G401 (cell line): Measurements from ENCODE around the gene PRUNE1. TPM values are rescaled to one million over a fixed set of nuclear protein-coding genes. Genes with fewer than 3 reads are reported as not detected.

Experiments used
- DNase-seq: peaks from one replicate; pipeline ENCODE4 v3.0.0-alpha.2; 2015; ENCODE audit warnings: low spot score
- in situ Hi-C: cut with HindIII; loops from 2 replicates; pipeline ENCODE4 v1.10.0; 2016; ENCODE audit warnings: low sequenced_read_pairs, mixed read lengths
- total RNA-seq: library from RNA; depleted of rRNA; stranded (reverse); fragments of >200 nt; shearing (Covaris generic); gene quantifications from 2 replicates; pipeline ENCODE4 v1.2.3, GENCODE V29; 2014

The PRUNE1 gene
- total RNA-seq, 1 experiment from 2014 or later = 12.0 TPM

GRCh38 chr1:151002051-151002450 is 6.2 kb upstream of the PRUNE1 start:
- in situ Hi-C loops = no loop called here
- no peak for DNase-seq

DNA sequence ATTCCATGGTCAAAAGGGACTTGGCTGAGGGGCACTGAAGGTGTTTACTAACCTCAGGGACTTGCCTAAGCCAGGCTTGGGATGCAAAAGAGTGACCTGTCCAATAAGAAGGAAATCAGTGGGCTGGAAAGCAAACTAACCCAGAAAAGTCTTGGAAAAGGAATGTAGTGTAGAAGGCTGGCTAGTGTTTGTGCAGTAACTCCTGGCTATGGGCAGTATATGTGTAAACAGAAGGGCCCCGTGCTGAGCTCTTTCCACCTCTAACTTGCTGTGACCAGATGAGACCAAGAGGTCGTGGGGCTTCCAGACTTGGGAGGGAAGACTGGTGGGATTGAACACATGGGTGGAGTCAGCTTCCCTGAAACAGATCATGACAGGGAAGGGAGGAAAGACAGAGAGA is 5.6 kb upstream of the PRUNE1 start:
- DNase-seq = no peak
- in situ Hi-C loops = no loop called here

- in situ Hi-C loops = no loop called here
- no peak for DNase-seq
Measured at GRCh38 chr1:151003180-151003579, 5.1 kb upstream of the PRUNE1 start.

DNA sequence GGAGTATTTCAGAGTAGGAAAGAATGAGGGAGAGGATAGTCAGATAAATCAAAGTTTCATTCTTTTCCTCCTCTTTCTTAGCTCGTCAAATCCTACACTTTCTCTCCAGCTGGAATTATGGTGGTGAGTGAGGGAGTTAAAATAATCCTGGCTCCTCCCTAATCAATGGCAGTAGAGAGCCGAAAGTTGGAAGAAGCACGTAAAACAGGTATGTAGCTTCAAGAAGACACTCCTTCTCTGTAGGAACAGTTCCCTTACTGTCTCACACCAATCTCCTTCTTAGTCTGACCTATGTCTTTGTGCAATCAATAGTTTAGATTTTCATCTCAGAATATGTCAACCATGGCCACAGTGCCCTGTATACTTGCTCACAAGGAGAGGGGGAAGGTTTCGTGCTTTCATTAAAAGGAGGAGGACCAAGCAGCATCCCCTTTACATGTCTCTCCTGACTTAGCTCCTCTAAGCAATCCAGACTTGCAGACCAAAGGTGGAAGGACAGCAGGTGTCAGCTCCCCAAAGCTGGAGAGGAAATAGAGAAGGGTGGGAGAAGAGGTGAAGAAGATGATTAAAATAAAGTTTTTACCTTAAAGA is 2.4 kb upstream of the PRUNE1 start:
- in situ Hi-C loops = no loop called here
- peak; percentile 64 for DNase-seq

- in situ Hi-C loops = no loop called here
- DNase-seq = peak; percentile 95
Measured at GRCh38 chr1:151006327-151007052, 1.8 kb upstream of the PRUNE1 start, which contains the start of gene MINDY1. Gene MINDY1, minus strand, starts transcription at chr1:151006902. Its CDS starts 4,285 bp downstream, at chr1:151002617.

DNA sequence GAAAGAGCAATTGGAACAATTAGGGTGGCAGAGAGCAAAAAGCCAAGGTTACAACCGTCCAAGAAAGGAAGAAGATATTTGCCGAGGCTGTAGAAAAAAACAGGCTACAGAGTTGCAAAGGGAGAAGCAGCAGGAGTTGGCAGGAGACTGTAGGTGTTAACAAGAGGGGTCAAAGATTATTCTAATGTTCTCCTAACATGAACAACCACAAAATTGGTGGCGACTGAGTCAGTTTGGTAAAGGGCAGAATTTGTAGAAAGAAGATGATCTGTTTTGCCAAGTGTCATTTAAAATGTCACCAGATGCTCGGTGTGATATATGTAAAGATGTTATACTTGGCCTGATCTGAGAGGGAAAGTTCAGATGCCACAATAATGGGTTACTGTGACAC is 401 bp upstream of the PRUNE1 start:
- DNase-seq = no peak
- in situ Hi-C loops = no loop called here

DNA sequence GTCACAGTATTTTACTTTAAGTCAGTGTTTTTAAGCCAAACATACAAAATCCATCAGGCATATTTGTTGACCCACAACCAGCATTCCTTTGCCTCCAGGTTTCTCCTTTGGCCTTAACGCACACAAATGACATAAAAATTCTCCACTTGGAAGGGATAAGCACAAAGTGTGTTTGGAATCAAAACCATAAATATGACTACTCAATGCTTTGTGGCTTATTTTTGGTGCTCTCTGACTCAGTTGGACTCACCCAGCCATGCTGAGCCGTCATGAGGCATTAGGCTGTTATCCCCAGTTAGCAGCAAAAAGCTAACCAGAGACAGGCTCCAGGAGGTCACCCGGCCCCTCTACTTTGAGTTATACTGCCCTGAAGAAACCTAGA is 948 bp downstream of the PRUNE1 start:
- in situ Hi-C loops = no loop called here
- DNase-seq = no peak

DNA sequence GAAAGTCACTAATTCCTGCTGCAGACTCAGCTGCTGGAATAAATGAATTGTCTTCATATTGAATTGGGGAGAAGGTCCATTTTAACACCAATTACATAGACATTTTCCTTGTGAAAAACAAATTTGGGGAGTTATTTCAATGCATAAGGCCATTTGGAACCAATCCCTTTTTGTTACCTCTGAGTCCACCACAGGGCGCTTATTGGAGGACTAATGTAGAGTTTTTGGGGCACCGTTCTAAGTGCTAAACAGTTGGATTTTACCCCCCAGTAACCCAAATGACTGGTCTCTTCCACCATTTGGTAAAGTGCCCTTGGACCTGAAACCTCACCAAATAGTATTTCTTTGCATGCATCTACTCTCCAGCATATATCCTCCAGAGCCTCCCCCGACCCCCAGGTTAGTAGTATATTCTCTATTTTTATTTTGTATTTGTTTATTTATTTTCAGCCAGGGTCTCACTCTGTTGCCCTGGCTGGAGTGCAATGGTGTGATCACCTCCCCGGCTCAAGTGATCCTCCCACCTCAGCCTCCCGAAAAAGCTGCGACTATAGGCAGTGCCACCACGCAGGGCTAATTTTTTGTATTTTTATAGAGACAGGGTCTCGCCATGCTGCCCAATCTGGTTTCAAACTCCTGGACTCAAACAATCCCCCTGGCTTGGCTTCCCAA is 1.6 kb downstream of the PRUNE1 start:
- no peak for DNase-seq
- in situ Hi-C loops = no loop called here

- DNase-seq = no peak
- in situ Hi-C loops = no loop called here
Measured at GRCh38 chr1:151010346-151010726, 2.1 kb downstream of the PRUNE1 start.

GRCh38 chr1:151011154-151011850 is 3.1 kb downstream of the PRUNE1 start:
- in situ Hi-C loops = no loop called here
- no peak for DNase-seq

- in situ Hi-C loops = no loop called here
- DNase-seq = no peak
Measured at GRCh38 chr1:151012684-151013471, 4.6 kb downstream of the PRUNE1 start.

GRCh38 chr1:151013518-151013917 is 5.3 kb downstream of the PRUNE1 start:
- no peak for DNase-seq
- in situ Hi-C loops = no loop called here

GRCh38 chr1:151024540-151025146 is 16.4 kb downstream of the PRUNE1 start:
- DNase-seq = peak; percentile 86
- in situ Hi-C loops = no loop called here

GRCh38 chr1:151026460-151026859 is 18.2 kb downstream of the PRUNE1 start:
- DNase-seq = no peak
- in situ Hi-C loops = no loop called here

GRCh38 chr1:151032164-151032563 is 23.9 kb downstream of the PRUNE1 start:
- no peak for DNase-seq
- in situ Hi-C loops = no loop called here

GRCh38 chr1:151035167-151035566 is 26.9 kb downstream of the PRUNE1 start:
- DNase-seq = no peak
- in situ Hi-C loops = no loop called here

DNA sequence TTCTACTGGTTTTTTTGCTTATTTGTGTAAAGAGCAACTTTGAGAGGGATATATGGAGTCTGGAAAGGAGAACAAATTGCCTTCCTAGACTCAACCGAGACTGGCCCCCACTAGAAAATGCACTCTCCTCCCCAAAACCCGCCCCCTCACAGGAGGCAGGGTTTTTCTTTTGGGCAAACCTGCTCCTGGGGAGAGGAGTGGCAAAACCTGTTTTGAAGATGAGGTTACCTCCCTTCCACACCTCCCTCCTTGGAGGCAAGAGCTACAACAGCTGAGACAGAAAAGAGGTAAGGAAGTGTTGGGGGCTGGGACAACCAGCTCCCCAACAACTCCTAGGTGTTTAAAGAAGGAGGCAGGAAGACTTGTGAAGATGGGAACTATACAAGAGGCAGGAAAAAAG is 28.1 kb downstream of the PRUNE1 start, which contains the start of gene BNIPL:
TSS of gene BNIPL (plus strand) at position 231 of the 400 bp plus-strand sequence. CDS start at position 371, 140 bp downstream.
- DNase-seq = no peak
- in situ Hi-C loops = no loop called here

- in situ Hi-C loops = no loop called here
- DNase-seq = no peak
Measured at GRCh38 chr1:151037032-151037431, 28.8 kb downstream of the PRUNE1 start.

- DNase-seq = no peak
- in situ Hi-C loops = no loop called here
Measured at GRCh38 chr1:151039521-151039920, 31.3 kb downstream of the PRUNE1 start.
